Osteoblast (primary cell): ENCODE data around the gene PRR5L. TPM values are rescaled to one million over a fixed set of nuclear protein-coding genes. Genes with fewer than 3 reads are reported as not detected.

Source experiments
- DNase-seq: peaks from one replicate; pipeline ENCODE4 v3.0.0; 2011; ENCODE audit warnings: low spot score, mixed read lengths; ENCODE audit not compliant: insufficient read length; ENCODE audit errors: missing footprints
- H2AFZ ChIP-seq: 2 replicates; pipeline ENCODE4 v1.6.0; 2011; ENCODE audit warnings: mild to moderate bottlenecking, low read length
- H3K27ac ChIP-seq: 2 replicates; pipeline ENCODE4 v1.5.1; 2011; ENCODE audit warnings: mild to moderate bottlenecking, low read depth, low read length, moderate library complexity
- H3K27me3 ChIP-seq: 2 replicates; pipeline ENCODE4 v1.6.0; 2012; ENCODE audit warnings: mild to moderate bottlenecking, control low read depth, inconsistent platforms, low read length, moderate library complexity; ENCODE audit not compliant: insufficient read depth
- H3K36me3 ChIP-seq: 2 replicates; pipeline ENCODE4 v1.5.1; 2011; ENCODE audit warnings: mild to moderate bottlenecking, low read length, control low read depth, moderate library complexity; ENCODE audit not compliant: insufficient read depth
- H3K4me1 ChIP-seq: 2 replicates; pipeline ENCODE4 v1.5.1; 2011; ENCODE audit warnings: mild to moderate bottlenecking, low read length, control low read depth, moderate library complexity; ENCODE audit not compliant: insufficient read depth
- H3K4me2 ChIP-seq: 2 replicates; pipeline ENCODE4 v1.6.0; 2011; ENCODE audit warnings: mild to moderate bottlenecking, low read length; ENCODE audit not compliant: insufficient read depth
- H3K4me3 ChIP-seq: fragments of 200-600 bp; sonication (generic); 3 replicates; pipeline ENCODE4 v1.5.1; 2012; ENCODE audit warnings: mild to moderate bottlenecking, low read length, inconsistent platforms; ENCODE audit not compliant: insufficient read depth
- H3K79me2 ChIP-seq: 2 replicates; pipeline ENCODE4 v1.6.0; 2012; ENCODE audit warnings: mild to moderate bottlenecking, low read length, control low read depth, inconsistent platforms; ENCODE audit not compliant: insufficient read depth
- H3K9me3 ChIP-seq: 2 replicates; pipeline ENCODE4 v1.5.1; 2011; ENCODE audit warnings: low read depth, low read length, control low read depth
- H4K20me1 ChIP-seq: 2 replicates; pipeline ENCODE4 v1.6.0; 2012; ENCODE audit warnings: mild to moderate bottlenecking, low read length, control low read depth; ENCODE audit not compliant: insufficient read depth
- CTCF ChIP-seq: IDR thresholded peaks from 2 replicates; pipeline ENCODE4 v1.5.1; 2011; ENCODE audit warnings: mild to moderate bottlenecking, low read depth, low read length, moderate library complexity; ENCODE audit errors: extremely low read depth
- total RNA-seq: library from RNA; depleted of rRNA; stranded (reverse); fragments of >200 nt; gene quantifications from 2 replicates; pipeline ENCODE4 v1.2.3, GENCODE V29; 2012

PRR5L gene
- total RNA-seq, 1 donor: 9.8 TPM

GRCh38 chr11:36374726-36375125 is 78.6 kb downstream of the PRR5L start:
- Histone ChIP-seq H2AFZ (no peak overlapping the region), H4K20me1 (peaks cover 6% of the 10 kb centered on the region), H3K27me3 (peaks cover 3% of the 10 kb centered on the region), H3K4me2 (no peak overlapping the region), H3K79me2 (no peaks in the 10 kb centered on the region), H3K27ac (no peak overlapping the region), H3K9me3 (no peaks in the 10 kb centered on the region), H3K4me1 (peaks cover 25% of the 10 kb centered on the region), H3K4me3 (no peak overlapping the region), H3K36me3 (no peaks in the 10 kb centered on the region)
- TF ChIP-seq CTCF: no peak
- DNase-seq: no peak

GRCh38 chr11:36375353-36376008 is 79.4 kb downstream of the PRR5L start:
- Histone ChIP-seq H3K27me3 (peaks cover 3% of the 10 kb centered on the region), H4K20me1 (peaks cover 6% of the 10 kb centered on the region), H2AFZ (peak overlapping the region; percentile 49), H3K4me1 (peaks cover 25% of the 10 kb centered on the region), H3K79me2 (no peaks in the 10 kb centered on the region), H3K4me2 (peak overlapping the region; percentile 91), H3K27ac (no peak overlapping the region), H3K4me3 (peak overlapping the region; percentile 82), H3K9me3 (no peaks in the 10 kb centered on the region), H3K36me3 (no peaks in the 10 kb centered on the region)
- no peak for TF ChIP-seq CTCF
- DNase-seq: no peak

- Histone ChIP-seq H3K4me3 (peak overlapping the region; percentile 82), H4K20me1 (peaks cover 6% of the 10 kb centered on the region), H3K27ac (no peak overlapping the region), H2AFZ (peak overlapping the region; percentile 88), H3K9me3 (no peaks in the 10 kb centered on the region), H3K36me3 (no peaks in the 10 kb centered on the region), H3K79me2 (no peaks in the 10 kb centered on the region), H3K4me1 (peaks cover 25% of the 10 kb centered on the region), H3K27me3 (peaks cover 3% of the 10 kb centered on the region), H3K4me2 (peak overlapping the region; percentile 91)
- DNase-seq: peak; percentile 73
- no peak for TF ChIP-seq CTCF
Observed at GRCh38 chr11:36376009-36376887, 80.2 kb downstream of the PRR5L start.
